H9 (cell line): ENCODE results near the gene C3. TPM values are rescaled to one million over a fixed set of nuclear protein-coding genes. Genes with fewer than 3 reads are reported as not detected.

Source experiments
- DNase-seq: peaks from one replicate; pipeline ENCODE4 v3.0.0-alpha.2; 2017
- H2AFZ ChIP-seq: one replicate; pipeline ENCODE4 v1.6.1; 2013; ENCODE audit warnings: mild to moderate bottlenecking, low read length, control low read depth, moderate library complexity
- H2AK5ac ChIP-seq: 2 replicates; pipeline ENCODE4 v1.6.1; 2013; ENCODE audit warnings: low read length, control low read depth, mixed read lengths; ENCODE audit not compliant: insufficient read length
- H2BK120ac ChIP-seq: one replicate; pipeline ENCODE4 v1.6.1; 2013; ENCODE audit warnings: low read depth, mild to moderate bottlenecking, low read length, control low read depth, inconsistent platforms; ENCODE audit not compliant: poor library complexity, severe bottlenecking
- H2BK12ac ChIP-seq: 2 replicates; pipeline ENCODE4 v1.6.1; 2013; ENCODE audit warnings: low read length, control low read depth, mixed read lengths, low read depth; ENCODE audit not compliant: insufficient read length
- H2BK15ac ChIP-seq: 2 replicates; pipeline ENCODE4 v1.6.1; 2013; ENCODE audit warnings: low read depth, low read length, control low read depth
- H2BK20ac ChIP-seq: one replicate; pipeline ENCODE4 v1.6.1; 2013; ENCODE audit warnings: low read depth, mild to moderate bottlenecking, low read length, control low read depth, inconsistent platforms; ENCODE audit not compliant: poor library complexity, severe bottlenecking
- H2BK5ac ChIP-seq: 2 replicates; pipeline ENCODE4 v1.6.1; 2013; ENCODE audit warnings: low read length, control low read depth, mixed read lengths; ENCODE audit not compliant: insufficient read length
- H3K14ac ChIP-seq: 2 replicates; pipeline ENCODE4 v1.6.1; 2013; ENCODE audit warnings: low read length, control low read depth; ENCODE audit not compliant: insufficient read depth
- H3K18ac ChIP-seq: 2 replicates; pipeline ENCODE4 v1.6.1; 2013; ENCODE audit warnings: low read depth, mild to moderate bottlenecking, mixed read lengths, low read length, control low read depth; ENCODE audit not compliant: insufficient read length
- H3K23ac ChIP-seq: 2 replicates; pipeline ENCODE4 v1.6.1; 2013; ENCODE audit warnings: low read length, control low read depth, mixed read lengths, low read depth; ENCODE audit not compliant: insufficient read length
- H3K23me2 ChIP-seq: 2 replicates; pipeline ENCODE4 v1.6.1; 2013; ENCODE audit warnings: low read depth, mild to moderate bottlenecking, mixed read lengths, low read length, control low read depth; ENCODE audit not compliant: insufficient read length, poor library complexity, severe bottlenecking
- H3K27ac ChIP-seq: 2 replicates; pipeline ENCODE4 v1.5.1; 2013; ENCODE audit warnings: low read length, control low read depth, mixed read lengths, low read depth; ENCODE audit not compliant: insufficient read length
- H3K27me3 ChIP-seq: 2 replicates; pipeline ENCODE4 v1.6.1; 2013; ENCODE audit warnings: low read length, control low read depth, inconsistent platforms; ENCODE audit not compliant: insufficient read depth
- H3K4ac ChIP-seq: 2 replicates; pipeline ENCODE4 v1.6.1; 2013; ENCODE audit warnings: low read depth, mild to moderate bottlenecking, control low read depth, inconsistent platforms, low read length, moderate library complexity
- H3K4me1 ChIP-seq: 2 replicates; pipeline ENCODE4 v1.6.1; 2013; ENCODE audit warnings: low read length, control low read depth, inconsistent platforms; ENCODE audit not compliant: insufficient read depth
- H3K4me2 ChIP-seq: 2 replicates; pipeline ENCODE4 v1.6.1; 2013; ENCODE audit warnings: low read length, control low read depth, mixed read lengths; ENCODE audit not compliant: insufficient read length, insufficient read depth
- H3K56ac ChIP-seq: 2 replicates; pipeline ENCODE4 v1.6.1; 2013; ENCODE audit warnings: low read depth, mild to moderate bottlenecking, mixed read lengths, low read length, control low read depth; ENCODE audit not compliant: insufficient read length
- H3K79me1 ChIP-seq: 2 replicates; pipeline ENCODE4 v1.6.1; 2013; ENCODE audit warnings: low read depth, mild to moderate bottlenecking, moderate library complexity, low read length, control low read depth, inconsistent platforms; ENCODE audit not compliant: insufficient read depth, poor library complexity, severe bottlenecking
- H3K79me2 ChIP-seq: 2 replicates; pipeline ENCODE4 v1.6.1; 2013; ENCODE audit warnings: low read length, control low read depth, inconsistent platforms; ENCODE audit not compliant: insufficient read depth
- H3K9ac ChIP-seq: 2 replicates; pipeline ENCODE4 v1.6.1; 2013; ENCODE audit warnings: low read length, control low read depth, mixed read lengths; ENCODE audit not compliant: insufficient read length; ENCODE audit errors: extremely low read depth
- H3K9me3 ChIP-seq: one replicate; pipeline ENCODE4 v1.6.1; 2013; ENCODE audit warnings: low read depth, low read length, inconsistent platforms; ENCODE audit not compliant: control insufficient read depth
- H3T11ph ChIP-seq: one replicate; pipeline ENCODE4 v1.6.1; 2013; ENCODE audit warnings: mild to moderate bottlenecking, low read length, control low read depth, inconsistent platforms
- H4K20me1 ChIP-seq: one replicate; pipeline ENCODE4 v1.6.1; 2013; ENCODE audit not compliant: control insufficient read depth, insufficient read length, insufficient read depth
- H4K5ac ChIP-seq: 2 replicates; pipeline ENCODE4 v1.6.1; 2013; ENCODE audit warnings: low read depth, mild to moderate bottlenecking, mixed read lengths, low read length, control low read depth; ENCODE audit not compliant: insufficient read length
- H4K8ac ChIP-seq: replicated peaks from 2 replicates; pipeline ENCODE4 v1.6.1; 2013; ENCODE audit warnings: low read length, control low read depth, mixed read lengths, low read depth; ENCODE audit not compliant: insufficient read length
- H4K91ac ChIP-seq: 2 replicates; pipeline ENCODE4 v1.6.1; 2013; ENCODE audit warnings: low read depth, mild to moderate bottlenecking, moderate library complexity, mixed read lengths, low read length, control low read depth; ENCODE audit not compliant: insufficient read length
- H3K27ac Mint-ChIP-seq, 3 experiments: 2 replicates in 2 of 3; 3 replicates in 1 of 3; pipeline ENCODE4 v1.8.0; 2020 to 2021; ENCODE audit warnings: mixed read lengths in 3 of 3, mild to moderate bottlenecking in 1 of 3, moderate library complexity in 1 of 3
- H3K27me3 Mint-ChIP-seq: 2 replicates; pipeline ENCODE4 v1.8.0; 2021; ENCODE audit warnings: low read depth, mild to moderate bottlenecking, moderate library complexity, mixed read lengths
- H3K36me3 Mint-ChIP-seq, 3 experiments: 2 replicates in 2 of 3; 3 replicates in 1 of 3; pipeline ENCODE4 v1.8.0; 2020 to 2021; ENCODE audit warnings: low read depth in 3 of 3, mixed read lengths in 3 of 3; ENCODE audit not compliant: insufficient read depth in 1 of 3
- H3K4me1 Mint-ChIP-seq, 2 experiments: 2 replicates each; pipeline ENCODE4 v1.8.0; 2020; ENCODE audit warnings: mixed read lengths in 2 of 2
- H3K4me3 Mint-ChIP-seq, 2 experiments: 2 replicates in 1 of 2; 3 replicates in 1 of 2; pipeline ENCODE4 v1.8.0; 2020 to 2021; ENCODE audit warnings: mild to moderate bottlenecking in 2 of 2, mixed read lengths in 2 of 2, moderate library complexity in 1 of 2
- H3K9me3 Mint-ChIP-seq, 2 experiments: 2 replicates in 1 of 2; 3 replicates in 1 of 2; pipeline ENCODE4 v1.8.0; 2020; ENCODE audit warnings: mild to moderate bottlenecking in 2 of 2, mixed read lengths in 2 of 2, moderate library complexity in 1 of 2
- WGBS: extraction: QIAGEN DNeasy Blood & Tissue Kit; methylation state at CpG from one replicate; pipeline ENCODE4 v1.1.7; 2013; ENCODE audit warnings: missing lambda C conversion rate, low lambda C conversion rate, mixed read lengths; ENCODE audit not compliant: insufficient read length; ENCODE audit errors: extremely low coverage; 5-methylcytosine and 5-hydroxymethylcytosine counted together
- total RNA-seq: library from RNA; stranded (reverse); gene quantifications from 2 replicates; pipeline ENCODE4 v1.2.1, GENCODE V29; 2021
- TF ChIP-seq, protein P1 (sequence below): fragments of 200-600 bp; sonication (generic); conservative IDR thresholded peaks from 3 replicates; pipeline ENCODE4 v1.8.0; 2021; ENCODE audit warnings: antibody characterized with exemption, mild to moderate bottlenecking

The C3 gene
- total RNA-seq, 1 experiment from 2014 or later: 5.9 TPM

DNA sequence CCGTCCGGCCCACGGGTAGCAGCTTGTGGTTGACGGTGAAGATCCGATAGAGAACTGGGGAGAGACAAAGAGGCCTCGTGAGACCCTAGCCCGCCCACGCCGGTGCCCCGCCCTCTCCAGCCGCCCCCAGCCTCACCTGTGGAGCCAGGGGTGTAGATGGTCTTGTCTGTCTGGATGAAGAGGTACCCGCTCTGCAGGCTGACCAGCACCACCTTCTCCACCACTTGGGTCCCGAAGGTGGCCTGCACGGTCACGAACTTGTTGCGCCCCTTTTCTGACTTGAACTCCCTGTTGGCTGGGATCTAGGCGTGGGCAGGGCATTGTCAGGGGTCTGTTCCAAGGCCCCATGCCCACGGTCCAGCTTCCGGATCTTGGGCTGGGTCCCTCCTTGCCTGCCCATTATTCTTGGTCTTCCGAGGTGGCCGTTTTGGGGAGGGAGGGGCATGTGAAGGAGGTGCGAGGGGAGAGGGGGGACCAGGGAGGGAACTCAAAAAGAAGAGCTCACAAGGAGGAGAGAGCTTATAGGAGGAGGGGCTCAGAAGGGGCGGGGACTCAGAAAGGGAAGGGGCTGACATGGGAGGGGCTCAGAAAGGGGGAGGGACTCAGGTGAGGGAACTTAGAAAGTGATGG is 2.2 kb downstream of the C3 start:
- Mint-ChIP-seq H3K4me3 (peak overlapping the region; percentile 15 to 20; a peak in 2 of 5 replicates), H3K27ac (0 out of 7 replicates have a peak overlapping the region, but pooled peaks of 1 of the 3 experiments have one; percentile 50), H3K9me3 (peaks cover 4 to 6% of the 10 kb centered on the region in 2 experiments; a peak in 4 of 5 replicates), H3K36me3 (peaks cover 0 to 4% (median 3%) of the 10 kb centered on the region in 3 experiments; a peak in 2 of 7 replicates), H3K27me3 (peaks cover 8% of the 10 kb centered on the region), H3K4me1 (peaks cover 3 to 29% of the 10 kb centered on the region in 2 experiments)
- H4K8ac ChIP-seq: no peak overlapping the region
- H3K14ac ChIP-seq: no peak overlapping the region
- H4K91ac ChIP-seq: no peak overlapping the region
- H3K23ac ChIP-seq: no peak overlapping the region
- TF ChIP-seq, protein P1, sequence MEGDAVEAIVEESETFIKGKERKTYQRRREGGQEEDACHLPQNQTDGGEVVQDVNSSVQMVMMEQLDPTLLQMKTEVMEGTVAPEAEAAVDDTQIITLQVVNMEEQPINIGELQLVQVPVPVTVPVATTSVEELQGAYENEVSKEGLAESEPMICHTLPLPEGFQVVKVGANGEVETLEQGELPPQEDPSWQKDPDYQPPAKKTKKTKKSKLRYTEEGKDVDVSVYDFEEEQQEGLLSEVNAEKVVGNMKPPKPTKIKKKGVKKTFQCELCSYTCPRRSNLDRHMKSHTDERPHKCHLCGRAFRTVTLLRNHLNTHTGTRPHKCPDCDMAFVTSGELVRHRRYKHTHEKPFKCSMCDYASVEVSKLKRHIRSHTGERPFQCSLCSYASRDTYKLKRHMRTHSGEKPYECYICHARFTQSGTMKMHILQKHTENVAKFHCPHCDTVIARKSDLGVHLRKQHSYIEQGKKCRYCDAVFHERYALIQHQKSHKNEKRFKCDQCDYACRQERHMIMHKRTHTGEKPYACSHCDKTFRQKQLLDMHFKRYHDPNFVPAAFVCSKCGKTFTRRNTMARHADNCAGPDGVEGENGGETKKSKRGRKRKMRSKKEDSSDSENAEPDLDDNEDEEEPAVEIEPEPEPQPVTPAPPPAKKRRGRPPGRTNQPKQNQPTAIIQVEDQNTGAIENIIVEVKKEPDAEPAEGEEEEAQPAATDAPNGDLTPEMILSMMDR: no peak
- H4K20me1 ChIP-seq: no peaks in the 10 kb centered on the region
- H3K9ac ChIP-seq: no peak overlapping the region
- H3K4ac ChIP-seq: no peak overlapping the region
- no peak overlapping the region for H3T11ph ChIP-seq
- no peaks in the 10 kb centered on the region for H3K79me2 ChIP-seq
- H3K4me1 ChIP-seq: no peaks in the 10 kb centered on the region; the same call in 1 of the 2 replicates
- no peak overlapping the region for H3K18ac ChIP-seq
- DNase-seq: peak; percentile 95
- H3K27me3 ChIP-seq: no peaks in the 10 kb centered on the region
- WGBS: no CpG with 5 or more reads among the region's 23 CpGs
- H2BK12ac ChIP-seq: no peak overlapping the region
- H2BK5ac ChIP-seq: no peak overlapping the region
- peak overlapping the region; percentile 26 for H3K4me2 ChIP-seq
- no peak overlapping the region for H2AK5ac ChIP-seq
- H2AFZ ChIP-seq: no peak overlapping the region
- no peak overlapping the region for H3K56ac ChIP-seq
- H2BK15ac ChIP-seq: no peak overlapping the region
- no peak overlapping the region for H2BK120ac ChIP-seq
- no peaks in the 10 kb centered on the region for H3K79me1 ChIP-seq
- H2BK20ac ChIP-seq: no peak overlapping the region
- H3K9me3 ChIP-seq: no peaks in the 10 kb centered on the region
- no peak overlapping the region for H4K5ac ChIP-seq
- H3K23me2 ChIP-seq: no peaks in the 10 kb centered on the region
- H3K27ac ChIP-seq: no peak overlapping the region
